KBM-7 (cell line): ENCODE data around the gene KCNK13.
A peak's percentile ranks its signal among the peaks of the same experiment; 100 is the strongest.
"Not testable (repeated sequence)": the region's sequence is repeated elsewhere in the genome, so short reads cannot be mapped to it uniquely, and the experiment has no call there.

ENCODE experiments used
- DNase-seq: peaks from one replicate; pipeline ENCODE4 v3.0.0-alpha.2; 2015
- in situ Hi-C: fragments of 300-500 bp; cut with MboI; formaldehyde crosslinking; loops from 2 replicates; pipeline ENCODE4 v1.14.3; 2020; ENCODE audit warnings: low sequenced_read_pairs, low pct_unique_long_range_greater_than_20kb, mixed read lengths

The KCNK13 gene

DNA sequence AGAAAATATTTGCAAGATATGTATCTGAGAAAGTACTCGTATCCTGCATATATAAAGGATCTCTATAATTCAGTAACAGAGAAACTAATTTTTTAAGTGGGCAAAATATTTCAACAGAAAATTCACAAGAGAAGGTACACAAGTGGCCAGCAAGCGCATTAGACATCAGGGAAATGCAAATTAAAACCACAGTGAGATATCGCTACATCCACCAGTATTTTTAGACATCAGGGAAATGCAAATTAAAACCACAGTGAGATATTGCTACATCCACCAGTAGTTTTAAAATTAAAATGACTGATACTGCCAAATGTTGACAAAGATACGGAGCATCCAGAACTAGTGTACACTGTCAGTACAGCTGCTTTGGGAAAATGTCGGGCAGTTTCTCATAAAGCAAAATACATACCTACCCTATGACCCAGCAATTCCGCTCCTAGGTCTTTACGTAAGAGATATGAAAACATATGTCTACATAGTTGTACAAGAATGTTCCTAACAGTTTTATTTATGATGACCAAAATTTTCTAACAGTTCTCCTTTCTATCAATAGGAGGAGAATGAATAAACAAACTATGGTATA lies 2.8 kb upstream of the KCNK13 start:
- in situ Hi-C loops, result no loop called here
- no peak for DNase-seq

DNA sequence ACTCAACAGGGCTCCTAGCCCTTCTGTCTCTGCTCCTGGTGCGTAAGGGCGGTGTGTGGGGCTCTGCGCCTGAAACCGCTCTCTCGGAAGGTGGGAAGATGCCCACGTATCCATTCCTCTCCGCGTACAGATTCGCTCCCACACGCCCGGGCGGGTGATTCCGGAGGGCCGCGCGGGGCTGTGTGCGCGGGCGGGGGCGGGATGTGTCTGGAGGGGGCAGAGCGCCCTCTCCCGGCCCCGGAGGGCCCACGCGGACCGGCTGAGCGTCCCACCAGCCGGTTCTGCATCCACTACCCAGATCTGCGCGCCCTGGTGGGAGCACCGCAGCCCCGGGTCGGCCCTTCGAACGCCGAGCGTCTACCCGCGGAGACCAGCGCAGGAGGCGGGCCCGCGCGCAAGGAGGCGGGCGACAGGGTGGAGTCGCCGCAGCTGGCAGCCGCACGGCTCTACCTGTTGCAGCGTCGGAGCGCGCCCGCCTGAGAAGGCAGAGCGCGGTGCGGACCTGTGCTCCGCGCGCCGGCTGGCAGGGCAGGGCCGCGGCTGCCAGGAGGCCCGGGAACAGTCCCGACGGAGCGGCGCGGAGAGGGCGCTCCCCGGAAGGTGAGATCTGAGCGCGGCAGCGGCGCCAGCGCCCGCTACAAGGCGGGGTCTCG lies 1.4 kb upstream of the KCNK13 start:
- peak; percentile 78 for DNase-seq
- in situ Hi-C loops, result no loop called here

DNA sequence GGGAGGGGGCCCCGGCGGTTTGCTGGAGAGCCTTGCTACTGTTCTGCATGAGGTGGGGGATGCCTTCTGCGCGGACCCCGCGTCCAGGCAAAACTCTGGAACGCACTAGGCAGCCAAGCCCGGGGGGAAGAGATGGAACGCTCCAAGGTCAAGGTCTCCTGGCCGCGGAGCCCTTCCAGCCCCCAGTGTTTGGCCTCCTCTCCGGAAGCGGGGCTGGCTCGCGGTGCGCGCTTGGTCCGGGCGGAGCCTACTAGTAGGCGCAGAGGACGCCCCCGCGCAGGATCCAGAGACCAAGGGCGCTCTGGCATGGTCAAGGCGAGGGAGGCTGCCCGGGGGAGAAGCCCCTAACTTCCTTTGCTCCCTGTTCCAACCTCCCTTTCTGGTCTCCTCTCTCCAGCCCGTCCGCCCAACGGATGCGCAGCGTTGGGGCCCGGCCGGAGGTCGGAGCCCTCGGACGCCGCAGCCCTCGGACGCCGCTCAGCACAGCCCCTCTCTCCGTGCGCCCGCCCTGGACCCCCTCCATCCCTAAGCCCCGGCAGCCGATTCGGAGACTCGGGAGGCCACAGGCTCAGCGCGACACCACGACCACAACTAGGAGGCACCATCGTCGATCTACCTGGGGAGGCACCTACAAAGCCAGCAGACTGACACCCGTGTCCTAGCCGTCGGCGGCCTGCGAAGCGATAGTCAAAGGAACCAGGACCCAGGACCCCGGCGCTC lies 669 bp upstream of the KCNK13 start:
- in situ Hi-C loops, result no loop called here
- no peak for DNase-seq

DNA sequence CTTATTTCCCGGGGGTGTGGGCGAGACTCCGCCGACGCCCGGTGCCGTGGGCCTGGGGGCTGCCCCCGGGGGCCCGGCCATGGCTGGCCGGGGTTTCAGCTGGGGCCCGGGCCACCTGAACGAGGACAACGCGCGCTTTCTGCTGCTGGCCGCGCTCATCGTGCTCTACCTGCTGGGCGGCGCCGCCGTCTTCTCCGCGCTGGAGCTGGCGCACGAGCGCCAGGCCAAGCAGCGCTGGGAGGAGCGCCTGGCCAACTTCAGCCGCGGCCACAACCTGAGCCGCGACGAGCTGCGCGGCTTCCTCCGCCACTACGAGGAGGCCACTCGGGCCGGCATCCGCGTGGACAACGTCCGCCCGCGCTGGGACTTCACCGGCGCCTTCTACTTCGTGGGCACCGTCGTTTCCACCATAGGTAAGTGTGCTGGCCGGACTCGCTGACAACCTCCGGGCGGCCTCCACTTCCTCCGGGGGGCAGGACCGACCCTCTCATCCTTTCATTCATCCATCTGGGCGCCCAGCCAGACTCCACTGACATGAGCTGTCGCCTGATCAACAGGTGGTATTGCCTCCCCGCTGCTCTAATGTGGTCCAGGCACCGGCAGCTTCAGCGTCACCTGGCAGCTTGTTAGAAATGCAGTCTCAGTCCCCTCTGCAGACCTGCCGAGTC lies 467 bp downstream of the KCNK13 start:
- no peak for DNase-seq
- in situ Hi-C loops, result no loop called here

DNA sequence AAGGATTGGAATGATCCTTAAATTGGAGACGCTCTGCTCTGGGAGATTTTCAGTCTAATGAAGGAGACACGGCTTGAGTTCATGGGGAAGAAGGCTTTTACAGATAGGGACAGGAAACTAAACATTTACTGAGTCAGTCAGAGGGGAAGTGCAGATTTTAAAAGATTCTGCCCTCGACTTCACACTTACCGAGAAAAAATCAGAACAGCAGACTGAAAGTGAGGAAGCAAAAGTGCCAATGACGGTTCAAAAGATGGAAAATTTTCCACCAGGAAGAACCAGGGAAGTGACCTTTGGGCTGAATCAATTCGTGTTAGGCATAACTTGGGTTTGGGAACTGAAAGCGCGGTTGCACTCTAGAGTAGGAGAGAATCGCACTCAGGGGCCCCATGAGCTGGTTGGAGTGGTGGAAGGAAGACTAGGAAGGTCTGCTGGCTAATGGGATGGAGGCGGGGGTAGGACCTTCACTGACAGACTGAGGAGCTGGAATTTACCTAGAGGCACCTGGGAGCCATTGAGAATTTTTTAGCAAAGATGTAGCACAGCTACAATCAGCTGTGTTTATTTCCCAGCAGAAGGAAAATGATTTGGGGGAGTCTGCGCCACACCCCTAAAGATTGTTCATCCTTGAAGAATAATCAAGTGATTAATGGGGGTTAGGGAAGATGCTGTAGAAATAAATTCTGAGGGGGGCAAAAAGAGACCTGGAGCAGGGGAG lies 1.2 kb downstream of the KCNK13 start:
- in situ Hi-C loops, result no loop called here

DNA sequence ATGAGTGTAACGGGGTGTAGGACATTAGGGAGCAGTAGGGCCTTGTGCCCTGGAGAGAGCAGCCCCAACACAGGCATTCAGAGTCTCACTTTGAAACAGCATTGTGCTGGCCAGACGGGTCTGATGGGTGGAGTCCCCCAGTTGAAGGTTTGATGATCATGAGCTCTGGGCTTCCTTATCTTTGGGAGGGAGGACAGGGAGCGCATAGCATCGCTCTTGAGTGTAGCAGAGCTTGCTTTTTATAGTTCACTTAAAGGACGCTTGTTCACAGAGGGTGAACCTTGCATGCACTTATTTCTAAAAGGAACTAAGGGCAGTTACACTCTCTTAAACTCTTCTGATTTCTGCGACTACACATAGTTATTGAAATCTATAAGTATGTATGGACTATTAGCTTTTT lies 10.6 kb downstream of the KCNK13 start:
- no peak for DNase-seq
- in situ Hi-C loops, result no loop called here

More for the DNA sequence above, 1.2 kb downstream of the KCNK13 start:
- peak; percentile 28 for DNase-seq

DNA sequence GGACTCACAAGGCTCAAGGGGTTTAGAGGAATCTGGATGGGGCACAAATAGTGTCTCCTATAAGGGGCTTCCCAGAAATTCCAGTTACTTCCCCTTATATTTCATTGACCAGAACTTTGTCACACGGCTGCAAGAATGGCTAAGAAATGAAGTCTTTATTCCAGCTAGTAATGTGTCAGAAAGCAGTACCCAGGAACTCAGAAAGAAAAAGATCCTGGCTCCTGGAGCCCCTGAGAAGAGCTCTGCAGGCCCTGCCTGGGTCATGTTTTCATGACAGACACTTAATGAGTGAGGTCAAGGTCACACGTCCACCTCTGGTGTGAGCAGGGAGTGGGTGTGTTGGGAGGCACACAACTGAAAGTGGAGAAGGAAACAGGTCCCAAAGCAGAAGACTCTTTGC lies 17.8 kb downstream of the KCNK13 start:
- DNase-seq, result no peak
- in situ Hi-C loops, result no loop called here

DNA sequence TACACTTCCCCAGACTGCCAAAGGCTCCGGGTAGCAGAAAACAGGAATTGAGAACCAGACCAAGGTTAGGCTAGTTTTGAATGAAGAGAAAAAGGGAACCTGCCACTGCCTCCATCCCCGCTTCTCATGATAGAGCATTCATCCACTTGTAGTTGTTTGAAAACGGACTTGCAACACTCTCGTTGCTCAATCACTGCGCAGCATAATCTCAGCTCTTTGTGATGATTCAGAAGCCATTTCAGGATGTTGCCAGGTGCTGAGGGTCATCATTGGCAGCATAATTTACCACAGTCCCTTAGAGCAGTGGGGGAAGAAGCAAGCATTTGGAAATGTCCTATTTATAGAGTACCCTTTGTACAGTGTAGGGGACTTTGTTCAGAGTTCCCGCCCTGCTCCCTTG lies 25.6 kb downstream of the KCNK13 start:
- peak; percentile 39 for DNase-seq
- in situ Hi-C loops, result no loop called here

DNA sequence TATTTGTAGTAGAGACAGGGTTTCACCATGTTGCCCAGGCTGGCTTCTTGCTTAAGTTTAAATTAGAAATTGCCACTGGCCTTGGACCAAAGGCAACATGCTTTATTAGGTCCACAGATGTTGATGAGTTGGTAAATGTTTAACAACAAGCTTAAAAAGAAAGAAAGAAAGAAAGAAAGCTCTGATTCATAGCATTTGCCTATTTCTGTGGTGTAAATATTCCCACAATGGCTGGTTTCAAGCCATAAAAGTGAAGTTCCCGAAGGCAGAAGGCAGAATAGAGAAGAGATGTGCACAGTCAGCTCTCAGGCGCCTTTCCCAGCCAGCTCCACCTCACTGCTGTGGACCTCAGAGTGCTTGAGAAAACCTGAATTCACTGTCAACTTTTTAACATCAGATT lies 26.4 kb downstream of the KCNK13 start:
- in situ Hi-C loops, result no loop called here
- no peak for DNase-seq

DNA sequence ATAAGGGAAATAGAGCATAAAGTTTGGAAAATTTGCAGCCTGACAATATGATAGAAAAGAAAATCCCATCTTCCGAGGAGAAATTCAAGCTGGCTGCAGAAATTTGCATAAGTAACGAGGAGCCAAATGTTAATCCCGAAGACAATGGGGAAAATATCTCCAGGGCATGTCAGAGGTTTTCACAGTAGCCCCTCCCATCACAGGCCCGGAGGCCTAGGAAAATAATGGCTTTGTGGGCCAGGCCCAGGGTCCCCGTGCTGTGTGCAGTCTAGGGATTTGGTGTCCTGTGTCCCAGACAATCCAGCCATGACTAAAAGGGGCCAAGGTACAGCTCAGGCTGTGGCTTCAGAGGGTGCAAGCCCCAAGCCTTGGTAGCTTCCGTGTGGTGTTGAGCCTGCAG lies 27.7 kb downstream of the KCNK13 start:
- in situ Hi-C loops, result not testable (repeated sequence)

DNA sequence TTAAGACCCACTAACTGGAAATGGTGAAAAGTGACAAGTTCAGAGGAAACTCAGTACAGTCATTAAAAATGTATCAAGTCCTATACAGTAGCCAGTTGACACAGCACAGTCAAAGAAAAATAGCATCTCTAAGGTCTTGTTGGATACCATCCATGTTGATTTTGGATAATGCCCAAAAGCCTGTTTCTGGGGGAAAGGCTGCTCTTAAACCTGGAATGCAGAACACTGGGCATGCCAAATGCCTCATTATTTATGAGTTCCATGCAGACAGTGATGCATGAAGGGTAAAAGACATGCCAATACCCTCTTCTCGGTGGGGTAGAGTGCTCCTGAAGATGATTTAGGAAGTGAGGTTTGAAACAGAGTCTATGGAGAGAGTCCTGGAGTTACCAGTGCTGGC lies 29.6 kb downstream of the KCNK13 start:
- no peak for DNase-seq
- in situ Hi-C loops, result no loop called here

More for the DNA sequence above, 27.7 kb downstream of the KCNK13 start:
- DNase-seq, result not testable (repeated sequence)

DNA sequence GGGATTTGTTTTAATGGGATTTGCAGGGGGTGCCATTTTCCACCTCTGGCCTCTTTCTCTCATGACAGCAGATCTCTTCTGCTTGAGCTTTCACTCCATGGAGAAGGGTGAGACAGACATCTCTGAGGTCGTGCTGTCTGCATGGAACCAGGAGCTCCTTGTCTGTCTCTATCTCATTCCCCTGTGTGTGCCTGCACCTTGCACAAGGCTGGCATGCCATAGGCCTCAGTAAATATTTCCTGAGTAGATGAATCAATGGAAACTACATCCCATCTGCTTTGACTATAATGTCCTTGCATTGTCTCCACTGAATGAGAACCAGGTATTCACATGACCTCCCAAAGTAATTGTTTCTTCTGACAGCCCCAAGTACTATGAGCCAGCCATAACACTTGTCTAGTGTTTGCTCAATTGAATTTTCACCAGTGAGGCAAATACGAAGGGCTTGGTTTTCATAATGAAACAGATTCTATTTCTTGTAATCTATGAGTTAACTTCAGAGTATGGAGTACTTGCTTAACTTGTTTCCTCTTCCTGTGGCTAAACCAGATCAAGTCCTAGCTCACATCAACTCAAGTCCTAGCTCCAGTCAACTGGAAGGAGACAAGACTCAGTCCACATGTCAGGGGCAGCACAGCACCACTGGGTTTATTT lies 32.3 kb downstream of the KCNK13 start:
- no peak for DNase-seq
- in situ Hi-C loops, result no loop called here

DNA sequence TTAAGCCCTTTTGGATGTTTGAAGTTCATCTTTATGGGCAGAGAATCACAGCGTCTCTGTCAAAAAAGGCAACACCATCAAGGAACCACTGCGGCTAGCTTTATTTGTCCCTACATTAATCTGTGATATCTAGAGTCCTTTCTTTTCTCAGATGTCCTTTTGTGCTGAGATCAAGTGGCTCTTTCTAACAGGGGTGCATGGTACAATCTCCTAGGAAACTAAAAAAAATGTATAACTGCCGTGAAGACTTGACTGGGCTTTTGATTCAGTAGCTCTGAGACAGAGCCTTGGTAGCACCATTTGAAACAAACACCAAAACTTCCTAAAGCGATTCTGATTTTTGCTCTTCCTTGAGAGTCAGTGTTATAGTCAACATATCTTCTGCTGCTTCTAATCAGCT lies 33.3 kb downstream of the KCNK13 start:
- in situ Hi-C loops, result no loop called here
- DNase-seq, result no peak

DNA sequence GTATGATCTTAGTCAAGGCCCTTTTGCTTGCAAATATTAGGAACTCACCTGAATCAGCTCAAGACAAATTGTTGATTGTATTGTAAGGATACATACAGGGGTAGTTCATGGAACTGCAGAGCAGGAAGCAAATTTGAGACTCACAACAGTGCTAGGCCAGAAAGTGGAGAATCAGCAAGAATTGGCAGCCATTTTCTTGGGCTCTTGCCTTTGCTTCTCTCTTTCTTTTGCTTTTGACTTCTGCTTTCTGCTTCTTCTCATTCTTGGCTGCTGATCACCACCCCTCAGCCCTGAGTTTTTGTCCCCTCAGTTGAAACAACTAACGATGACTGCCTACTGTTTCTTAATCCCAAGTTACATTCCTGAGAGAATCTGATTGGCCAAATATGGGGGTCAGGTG lies 34.8 kb downstream of the KCNK13 start:
- DNase-seq, result no peak
- in situ Hi-C loops, result no loop called here

DNA sequence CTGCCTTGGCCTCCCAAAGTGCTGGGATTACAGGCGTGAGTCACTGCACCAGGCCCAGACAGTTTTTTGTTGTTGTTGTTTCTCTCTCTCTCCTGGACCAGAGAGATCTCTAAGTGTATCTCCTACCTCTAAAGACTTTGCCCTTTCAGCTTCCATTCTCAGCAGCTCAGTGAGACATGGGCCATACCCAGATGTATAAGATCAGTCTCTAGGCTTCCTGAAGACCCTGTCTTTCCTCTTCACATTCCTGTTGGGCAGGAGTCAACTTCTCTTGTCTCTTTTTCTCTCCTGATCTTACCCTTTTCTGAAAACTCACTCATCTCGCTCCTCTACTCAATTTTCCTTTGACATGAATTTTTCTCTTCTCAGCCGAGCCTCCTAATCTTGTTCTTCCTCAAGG lies 42.0 kb downstream of the KCNK13 start:
- in situ Hi-C loops, result no loop called here
- DNase-seq, result no peak

DNA sequence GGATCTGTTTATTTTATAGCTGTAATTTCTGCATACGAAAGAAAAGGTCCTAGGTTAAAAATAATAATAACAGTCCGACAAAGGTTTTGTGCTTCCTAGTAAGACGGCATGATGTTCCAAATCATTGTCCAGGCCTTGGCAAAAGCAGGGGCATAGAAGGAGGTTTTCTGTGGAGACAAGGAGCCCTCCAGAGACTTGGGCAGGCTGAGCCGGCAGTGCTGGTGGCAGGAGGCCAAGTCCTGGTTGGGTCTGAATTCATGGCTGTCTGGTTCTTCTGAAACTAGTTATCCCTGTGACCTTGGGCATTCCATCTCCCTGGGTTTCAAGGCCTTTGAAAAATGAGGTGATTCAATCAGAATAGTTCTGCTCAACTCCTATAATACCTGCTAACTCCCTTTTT lies 44.0 kb downstream of the KCNK13 start:
- no peak for DNase-seq
- in situ Hi-C loops, result no loop called here

DNA sequence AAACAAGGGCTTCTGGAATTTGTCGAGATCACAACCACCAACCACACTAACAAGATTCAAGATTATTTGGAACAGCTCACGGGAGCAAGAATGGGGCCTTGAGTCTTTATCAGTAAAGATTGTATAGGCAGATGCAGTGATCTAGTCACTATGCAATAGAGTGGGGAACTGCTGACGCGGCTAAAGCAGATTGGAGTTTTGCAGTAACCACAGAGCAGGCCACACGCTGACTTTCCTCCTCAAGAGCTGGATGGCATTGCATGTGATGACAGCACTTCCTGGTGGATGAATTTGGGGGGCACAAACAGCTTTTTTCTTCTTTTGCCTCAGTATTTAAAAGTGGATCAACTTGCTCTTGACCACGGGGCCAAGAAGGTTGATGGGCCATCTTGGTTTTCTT lies 46.0 kb downstream of the KCNK13 start:
- DNase-seq, result no peak
- in situ Hi-C loops, result no loop called here

DNA sequence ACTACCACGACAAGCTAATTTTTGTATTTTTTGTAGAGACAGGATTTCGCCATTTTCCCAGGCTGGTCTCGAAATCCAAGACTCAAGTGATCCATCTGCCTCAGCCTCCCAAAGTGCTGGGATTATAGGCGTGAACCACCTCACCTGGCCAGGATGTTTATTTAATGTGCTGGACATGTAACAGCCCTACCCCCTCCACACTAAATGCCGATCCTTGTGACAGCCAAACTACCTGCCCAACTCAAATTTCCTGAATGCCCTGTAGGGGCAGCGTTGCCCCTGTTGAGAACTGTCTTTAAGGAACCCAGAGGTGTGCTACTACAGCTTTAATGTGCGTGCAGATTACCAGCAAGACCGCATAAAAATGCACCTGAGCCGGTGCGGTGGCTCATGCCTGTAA lies 48.1 kb downstream of the KCNK13 start:
- in situ Hi-C loops, result no loop called here
- DNase-seq, result no peak

DNA sequence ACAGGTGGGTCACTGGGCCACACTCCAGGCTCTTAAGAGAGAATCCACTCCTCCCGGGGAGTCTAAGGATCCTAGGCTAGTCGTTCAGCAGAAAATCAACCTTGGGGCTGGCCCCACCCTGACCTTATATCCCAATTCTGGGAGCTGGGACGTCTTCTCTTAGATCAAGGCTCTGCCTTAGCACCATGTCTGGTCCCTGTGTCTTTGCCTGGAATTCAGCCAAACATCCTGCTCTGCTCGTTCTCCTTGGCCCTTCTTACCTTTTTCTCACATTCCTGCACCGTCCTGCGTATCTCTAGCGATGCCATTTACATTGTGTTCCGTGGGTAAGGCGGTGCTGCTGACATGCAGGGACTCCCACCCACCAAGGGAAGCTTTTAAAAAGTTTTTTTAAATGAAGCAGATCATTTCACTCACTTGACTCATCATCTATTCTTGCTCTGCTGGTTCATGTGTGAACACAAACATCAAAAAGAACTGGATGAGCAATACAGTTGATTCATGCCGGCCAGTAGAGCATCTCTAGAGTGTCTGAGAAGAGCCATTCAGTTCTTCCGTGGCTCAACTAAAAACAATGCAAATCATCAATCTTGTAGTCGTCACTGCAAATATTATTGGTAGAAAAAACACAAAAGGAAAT lies 50.2 kb downstream of the KCNK13 start:
- no peak for DNase-seq
- in situ Hi-C loops, result no loop called here
